ENCODE measurements around the gene MRPS6. TPM values are rescaled to one million over a fixed set of nuclear protein-coding genes. Genes with fewer than 3 reads are reported as not detected.

MRPS6 gene
- total RNA-seq, 1 experiment from 2014 or later = 23.6 TPM

DNA sequence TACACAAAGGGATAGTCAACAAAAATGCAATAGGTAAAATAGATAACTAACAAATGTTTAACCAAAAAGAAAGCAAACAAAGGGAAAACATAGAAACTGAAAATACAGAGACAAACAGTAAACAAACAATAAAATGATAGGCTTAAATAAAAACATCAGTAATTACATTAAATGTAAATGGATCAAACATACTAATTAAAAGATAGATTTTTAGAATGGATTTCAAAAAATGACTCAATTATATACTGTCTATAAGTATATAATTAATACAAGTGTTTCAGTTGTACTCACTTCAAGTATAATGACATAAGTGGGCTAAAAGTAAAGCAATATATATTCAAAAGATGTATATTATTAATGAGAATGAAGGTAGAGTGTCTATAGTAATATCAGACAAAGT lies 101.1 kb downstream of the MRPS6 start:
- no peak for DNase-seq (ENCODE audit: low read depth in 1 of 2, low spot score in 2 of 2)
- peaks cover 13% of the 10 kb centered on the region for H3K9me3 ChIP-seq (replicated peaks)
- H3K4me3 ChIP-seq = no peak overlapping the region
- H3K4me1 ChIP-seq (replicated peaks) = peaks cover 5% of the 10 kb centered on the region; the same call in 1 of the 2 replicates
- H3K27me3 ChIP-seq (replicated peaks) = no peaks in the 10 kb centered on the region
- no peak overlapping the region for H3K27ac ChIP-seq
- H3K36me3 ChIP-seq = no peaks in the 10 kb centered on the region

DNA sequence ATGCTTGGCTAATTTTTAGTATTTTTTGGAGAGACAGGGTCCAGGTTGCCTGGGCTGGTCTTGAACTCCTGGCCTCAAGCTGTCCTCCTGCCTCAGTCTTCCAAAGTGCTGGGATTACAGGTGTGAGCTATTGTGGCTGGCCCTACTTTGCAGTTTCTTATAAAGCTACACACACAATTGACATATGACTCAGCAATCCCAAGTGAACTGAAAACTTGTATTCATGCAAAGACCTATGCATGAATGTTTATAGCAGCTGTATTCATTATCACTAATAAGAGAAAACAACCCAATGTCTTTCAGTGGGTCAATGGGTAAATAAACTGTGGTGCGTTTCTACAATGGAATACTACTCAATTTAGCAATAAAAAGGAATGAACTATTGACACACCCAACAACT lies 103.1 kb downstream of the MRPS6 start:
- Histone ChIP-seq H3K4me1 (replicated peaks) (peaks cover 14% of the 10 kb centered on the region), H3K36me3 (no peaks in the 10 kb centered on the region), H3K27ac (no peak overlapping the region), H3K9me3 (replicated peaks) (peaks cover 5% of the 10 kb centered on the region; the same call in 1 of the 2 replicates), H3K4me3 (no peak overlapping the region), H3K27me3 (replicated peaks) (no peaks in the 10 kb centered on the region)
- DNase-seq (ENCODE audit: low read depth in 1 of 2, low spot score in 2 of 2) = no peak

GRCh38 chr21:34177919-34178567 lies 104.7 kb downstream of the MRPS6 start:
- Histone ChIP-seq H3K9me3 (replicated peaks) (no peaks in the 10 kb centered on the region), H3K4me3 (no peak overlapping the region), H3K36me3 (no peaks in the 10 kb centered on the region), H3K27ac (no peak overlapping the region), H3K4me1 (replicated peaks) (peaks cover 14% of the 10 kb centered on the region), H3K27me3 (replicated peaks) (no peaks in the 10 kb centered on the region)
- no peak for DNase-seq (ENCODE audit: low read depth in 1 of 2, low spot score in 2 of 2)

GRCh38 chr21:34179204-34179935 lies 106.0 kb downstream of the MRPS6 start:
- Histone ChIP-seq H3K36me3 (no peaks in the 10 kb centered on the region), H3K27ac (no peak overlapping the region), H3K4me3 (no peak overlapping the region), H3K27me3 (replicated peaks) (no peaks in the 10 kb centered on the region), H3K9me3 (replicated peaks) (no peaks in the 10 kb centered on the region), H3K4me1 (replicated peaks) (peaks cover 14% of the 10 kb centered on the region)
- no peak for DNase-seq (ENCODE audit: low read depth in 1 of 2, low spot score in 2 of 2)

DNA sequence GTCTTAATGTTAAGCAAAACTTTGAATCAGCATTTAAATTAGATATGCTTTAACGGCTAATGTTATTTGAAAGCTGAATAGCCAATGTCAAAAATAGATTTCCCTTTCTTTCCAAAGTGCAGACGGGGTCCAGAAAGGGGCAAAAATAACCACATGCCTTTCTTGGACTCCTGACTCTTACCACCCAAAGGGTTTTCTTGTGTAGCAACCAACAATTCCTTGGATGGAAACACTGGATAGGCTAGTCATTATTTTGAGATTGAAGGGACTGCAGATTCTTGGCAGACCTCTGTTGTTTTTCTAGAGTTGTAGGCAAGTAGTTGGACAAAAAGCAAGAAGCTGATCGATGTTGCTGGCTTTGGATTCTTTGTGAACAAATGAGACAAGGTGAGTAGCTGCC lies 107.0 kb downstream of the MRPS6 start:
- Histone ChIP-seq H3K27ac (no peak overlapping the region), H3K9me3 (replicated peaks) (no peaks in the 10 kb centered on the region), H3K4me1 (replicated peaks) (peaks cover 14% of the 10 kb centered on the region), H3K36me3 (no peaks in the 10 kb centered on the region), H3K4me3 (no peak overlapping the region), H3K27me3 (replicated peaks) (no peaks in the 10 kb centered on the region)
- DNase-seq (ENCODE audit: low read depth in 1 of 2, low spot score in 2 of 2) = no peak

DNA sequence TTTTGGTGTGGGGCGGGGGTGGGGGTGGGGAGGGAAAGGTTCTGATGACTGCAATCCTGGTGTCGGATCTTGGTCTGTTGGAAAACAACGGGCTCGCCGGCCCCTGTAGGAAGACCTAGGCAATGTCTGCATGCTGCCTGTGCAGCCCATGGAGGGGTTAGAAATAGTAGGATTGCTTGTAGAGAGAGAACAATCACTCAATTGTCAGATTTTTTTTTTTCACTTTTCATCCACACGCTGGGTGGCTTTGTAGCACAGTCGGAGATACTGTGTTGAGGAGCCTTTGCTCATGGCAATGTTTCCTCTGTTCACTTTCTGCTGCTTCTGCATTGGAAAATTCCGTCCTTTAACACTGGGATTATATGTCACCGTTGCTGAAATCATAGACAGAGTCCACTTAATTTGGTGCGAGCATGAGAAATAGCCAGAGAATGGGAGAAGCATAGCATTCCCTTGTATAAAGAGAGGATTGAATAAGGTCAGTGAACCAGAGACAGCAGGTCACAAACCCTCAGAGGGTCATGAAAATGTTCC lies 107.5 kb downstream of the MRPS6 start:
- Histone ChIP-seq H3K4me1 (replicated peaks) (peaks cover 14% of the 10 kb centered on the region), H3K4me3 (no peak overlapping the region), H3K27me3 (replicated peaks) (no peaks in the 10 kb centered on the region), H3K27ac (no peak overlapping the region), H3K36me3 (no peaks in the 10 kb centered on the region), H3K9me3 (replicated peaks) (no peaks in the 10 kb centered on the region)
- DNase-seq (ENCODE audit: low read depth in 1 of 2, low spot score in 2 of 2) = no peak

- peaks cover 14% of the 10 kb centered on the region for H3K4me1 ChIP-seq (replicated peaks)
- no peak for DNase-seq (ENCODE audit: low read depth in 1 of 2, low spot score in 2 of 2)
Observed at GRCh38 chr21:34181431-34182039, 108.2 kb downstream of the MRPS6 start.

DNA sequence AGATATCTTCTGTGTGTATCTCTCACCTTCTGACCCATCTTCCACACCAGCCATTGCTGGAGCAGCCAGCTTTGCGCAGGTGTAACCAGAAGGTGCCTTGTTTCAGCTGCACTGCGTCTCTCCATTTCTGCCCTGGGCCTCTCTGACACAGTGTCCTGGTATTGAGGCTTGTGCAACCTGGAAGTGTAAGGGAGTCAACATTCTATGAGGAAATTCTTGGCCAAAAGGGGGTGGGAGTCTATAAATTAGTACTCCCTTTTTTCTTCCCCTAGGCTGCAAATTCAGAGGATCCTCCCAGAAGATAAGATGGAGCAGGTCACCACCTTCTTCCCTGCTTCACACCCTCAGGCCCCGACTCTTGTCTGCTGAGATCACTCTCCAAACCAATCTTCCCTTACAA lies 109.1 kb downstream of the MRPS6 start:
- no peak for DNase-seq (ENCODE audit: low read depth in 1 of 2, low spot score in 2 of 2)
- H3K4me1 ChIP-seq (replicated peaks) = peaks cover 14% of the 10 kb centered on the region
- no peak overlapping the region for H3K27ac ChIP-seq
- H3K36me3 ChIP-seq = no peaks in the 10 kb centered on the region
- H3K9me3 ChIP-seq (replicated peaks) = no peaks in the 10 kb centered on the region
- H3K27me3 ChIP-seq (replicated peaks) = no peaks in the 10 kb centered on the region
- no peak overlapping the region for H3K4me3 ChIP-seq

More at GRCh38 chr21:34181431-34182039, 108.2 kb downstream of the MRPS6 start:
- Histone ChIP-seq H3K9me3 (replicated peaks) (no peaks in the 10 kb centered on the region), H3K36me3 (no peaks in the 10 kb centered on the region), H3K4me3 (no peak overlapping the region), H3K27ac (no peak overlapping the region), H3K27me3 (replicated peaks) (no peaks in the 10 kb centered on the region)

DNA sequence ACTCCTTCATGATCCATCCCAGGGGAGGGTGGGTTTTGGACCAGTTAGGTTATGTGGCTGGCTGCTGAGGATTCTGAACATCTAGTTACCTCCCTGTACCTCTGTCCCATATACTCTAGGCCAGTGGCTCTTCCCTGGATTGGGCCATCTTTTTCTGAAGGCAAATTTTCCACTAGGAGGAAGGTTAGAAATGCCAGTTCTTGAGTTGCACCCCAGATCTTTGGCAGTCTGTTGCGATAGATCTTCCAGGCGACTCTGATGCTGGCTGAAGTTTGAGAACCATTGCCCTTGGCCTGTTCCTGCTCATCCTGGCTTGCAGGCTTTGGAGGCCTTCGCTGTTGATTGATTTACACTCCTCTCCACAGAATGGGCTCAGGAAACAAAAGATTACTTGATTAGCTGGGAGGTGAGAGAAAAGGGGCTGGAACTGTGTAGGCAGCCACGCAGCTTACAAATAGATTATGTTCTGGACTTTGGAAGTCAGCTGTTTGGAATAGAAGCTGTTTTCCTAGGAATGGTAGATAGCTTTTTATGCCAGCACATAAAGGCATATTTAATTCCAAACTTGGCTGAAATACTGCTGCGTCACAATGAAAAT lies 110.1 kb downstream of the MRPS6 start:
- H3K27ac ChIP-seq = no peak overlapping the region
- no peaks in the 10 kb centered on the region for H3K27me3 ChIP-seq (replicated peaks)
- no peak for DNase-seq (ENCODE audit: low read depth in 1 of 2, low spot score in 2 of 2)
- no peak overlapping the region for H3K4me3 ChIP-seq
- peaks cover 13% of the 10 kb centered on the region for H3K4me1 ChIP-seq (replicated peaks)
- H3K36me3 ChIP-seq = no peaks in the 10 kb centered on the region
- no peaks in the 10 kb centered on the region for H3K9me3 ChIP-seq (replicated peaks)

DNA sequence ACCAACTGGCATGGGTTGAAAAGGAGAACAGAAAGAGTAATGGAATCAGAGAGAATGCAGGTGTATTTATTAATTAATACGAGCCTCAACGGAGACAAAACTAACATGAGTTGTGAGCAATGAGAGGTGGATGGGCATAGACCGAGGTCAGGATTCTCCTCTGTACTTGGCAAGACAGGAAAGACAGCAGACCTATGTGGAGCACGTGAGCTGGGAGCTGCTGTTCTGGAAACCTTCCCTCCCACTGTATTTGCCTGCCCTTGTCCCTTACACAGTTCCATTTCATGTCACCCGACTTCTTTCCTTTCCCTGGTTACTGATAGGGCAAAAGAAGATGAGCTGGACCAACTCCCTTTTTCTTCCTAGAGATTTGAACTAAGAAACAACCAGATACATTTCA lies 110.9 kb downstream of the MRPS6 start:
- Histone ChIP-seq H3K36me3 (no peaks in the 10 kb centered on the region), H3K27me3 (replicated peaks) (no peaks in the 10 kb centered on the region), H3K27ac (no peak overlapping the region), H3K4me1 (replicated peaks) (peaks cover 9% of the 10 kb centered on the region; the same call in 1 of the 2 replicates), H3K4me3 (no peak overlapping the region), H3K9me3 (replicated peaks) (no peaks in the 10 kb centered on the region)
- DNase-seq (ENCODE audit: low read depth in 1 of 2, low spot score in 2 of 2) = no peak

DNA sequence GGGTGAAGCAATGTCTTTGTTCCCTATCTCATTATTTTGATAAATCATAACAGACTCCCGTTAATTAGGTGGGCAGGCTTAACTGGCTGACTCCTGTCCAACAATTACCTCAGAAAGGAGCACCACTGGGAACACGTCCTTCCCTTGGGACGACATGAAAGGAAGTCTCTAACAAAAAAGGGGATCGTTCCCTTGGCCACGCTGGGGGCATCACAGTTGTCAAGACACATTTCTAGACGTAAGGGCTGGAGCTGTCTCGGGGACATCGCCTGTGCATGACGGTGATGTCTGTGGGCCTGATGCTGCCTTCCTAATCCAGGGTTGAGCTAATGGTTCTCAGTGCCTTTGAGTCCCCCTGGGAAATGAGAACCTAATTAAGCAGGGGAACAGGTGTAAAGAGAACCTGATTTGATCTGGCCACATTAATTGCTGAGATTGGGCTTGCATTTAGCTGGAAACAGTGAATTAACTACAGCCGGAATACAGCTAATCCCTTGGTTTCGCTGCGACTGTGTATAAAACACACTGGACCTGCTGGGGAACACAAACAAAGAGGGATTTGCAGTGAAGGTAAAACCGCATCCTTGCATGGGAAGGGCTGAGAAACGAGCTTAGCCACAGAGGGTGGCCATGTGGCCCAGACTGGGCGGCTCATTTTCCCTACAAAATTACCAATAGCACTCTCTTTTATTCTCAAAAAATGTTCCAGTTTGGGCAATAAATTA lies 111.8 kb downstream of the MRPS6 start:
- H3K4me1 ChIP-seq (replicated peaks) = peaks cover 3% of the 10 kb centered on the region; the same call in 1 of the 2 replicates
- no peaks in the 10 kb centered on the region for H3K27me3 ChIP-seq (replicated peaks)
- no peak for DNase-seq (ENCODE audit: low read depth in 1 of 2, low spot score in 2 of 2)

DNA sequence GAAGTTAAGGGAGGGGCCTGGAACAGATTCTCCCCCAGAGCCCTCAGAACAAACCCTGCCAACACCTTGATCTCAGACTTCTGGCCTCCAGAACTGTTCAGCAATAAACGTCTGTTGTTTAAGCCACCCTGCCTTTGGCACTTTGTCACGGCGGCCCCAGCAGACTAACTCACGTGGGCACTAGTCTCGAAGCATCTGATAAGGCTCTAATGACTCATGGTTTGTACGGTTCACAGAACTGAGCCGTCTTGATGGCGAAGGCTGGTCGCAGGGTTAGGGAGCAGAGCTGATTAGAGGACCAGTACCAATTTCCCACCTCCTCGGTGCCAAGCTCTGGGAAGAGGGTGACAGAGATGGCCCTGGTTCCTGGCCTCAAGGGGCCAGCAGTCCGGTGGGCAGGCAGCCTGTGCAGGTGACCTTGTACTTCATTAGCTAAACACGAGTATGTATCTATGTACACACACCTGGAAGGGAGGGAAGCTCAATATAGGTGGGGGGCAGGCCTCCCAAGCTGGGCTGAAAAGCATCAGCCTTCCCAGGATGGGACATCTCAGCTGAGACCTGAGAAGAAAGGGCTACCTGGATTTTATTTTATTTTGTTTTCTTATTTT lies 112.8 kb downstream of the MRPS6 start:
- Histone ChIP-seq H3K9me3 (replicated peaks) (no peaks in the 10 kb centered on the region; the same call in 1 of the 2 replicates), H3K27me3 (replicated peaks) (no peaks in the 10 kb centered on the region), H3K36me3 (no peaks in the 10 kb centered on the region), H3K4me3 (no peak overlapping the region), H3K4me1 (replicated peaks) (no peaks in the 10 kb centered on the region), H3K27ac (no peak overlapping the region)
- DNase-seq (ENCODE audit: low read depth in 1 of 2, low spot score in 2 of 2) = no peak

More for the DNA sequence above, 111.8 kb downstream of the MRPS6 start:
- Histone ChIP-seq H3K27ac (no peak overlapping the region), H3K4me3 (no peak overlapping the region), H3K9me3 (replicated peaks) (no peaks in the 10 kb centered on the region; the same call in 1 of the 2 replicates), H3K36me3 (no peaks in the 10 kb centered on the region)

DNA sequence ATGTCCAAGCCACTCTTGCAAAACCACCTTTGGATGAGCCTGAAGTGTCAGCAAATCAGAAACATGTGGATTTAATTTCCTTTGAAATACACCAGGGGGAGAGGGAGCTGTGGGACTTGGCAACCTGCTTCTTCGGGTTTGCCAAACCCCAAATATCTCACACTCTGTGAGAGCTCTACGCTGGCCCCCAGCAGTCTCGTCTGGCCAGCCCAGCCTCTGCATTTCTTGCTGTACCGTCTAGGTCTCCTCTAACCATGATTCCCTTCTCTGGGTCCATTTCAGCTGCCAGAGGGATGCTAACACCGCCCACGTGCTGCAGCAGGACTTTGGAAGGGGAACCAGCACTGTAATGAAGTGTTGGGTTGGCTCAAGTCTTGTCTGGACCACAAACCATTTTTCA lies 114.6 kb downstream of the MRPS6 start:
- H3K4me1 ChIP-seq (replicated peaks) = no peaks in the 10 kb centered on the region
- H3K4me3 ChIP-seq = no peak overlapping the region
- no peaks in the 10 kb centered on the region for H3K27me3 ChIP-seq (replicated peaks)
- DNase-seq (ENCODE audit: low read depth in 1 of 2, low spot score in 2 of 2) = no peak
- H3K36me3 ChIP-seq = no peaks in the 10 kb centered on the region
- no peak overlapping the region for H3K27ac ChIP-seq
- H3K9me3 ChIP-seq (replicated peaks) = no peaks in the 10 kb centered on the region; the same call in 1 of the 2 replicates

Measured in SJSA1 (cell line).